Neural progenitor cell (in vitro differentiated cells): ENCODE measurements around the gene FAM204A.

Experiments used
- CTCF ChIP-seq: fragments of 200-600 bp; sonication (generic); IDR thresholded peaks from 2 replicates; pipeline ENCODE4 v1.5.1; 2017; ENCODE audit warnings: antibody characterized with exemption, mild to moderate bottlenecking
- EZH2 ChIP-seq: fragments of 200-600 bp; sonication (generic); IDR thresholded peaks from 2 replicates; pipeline ENCODE4 v1.6.1; 2017; ENCODE audit warnings: antibody characterized with exemption, mild to moderate bottlenecking, moderate library complexity
- EZH2phosphoT487 ChIP-seq: fragments of 200-600 bp; sonication (generic); IDR thresholded peaks from 2 replicates; pipeline ENCODE4 v1.6.1; 2017; ENCODE audit warnings: antibody characterized with exemption

GRCh38 chr10:118276727-118277126 is 65.4 kb downstream of the FAM204A start:
- no peak for TF ChIP-seq CTCF
- no peak for TF ChIP-seq EZH2
- TF ChIP-seq EZH2phosphoT487: no peak
